Skeletal muscle tissue (tissue), 4 donors: ENCODE results near the gene TRIM37. TPM values are rescaled to one million over a fixed set of nuclear protein-coding genes. Genes with fewer than 3 reads are reported as not detected.
A peak's percentile ranks its signal among the peaks of the same experiment; 100 is the strongest.

Experiments
- H3K27ac ChIP-seq: one replicate; pipeline ENCODE4 v1.7.0; 2013; ENCODE audit warnings: mild to moderate bottlenecking, low read depth, low read length, inconsistent platforms
- H3K27me3 ChIP-seq, 3 donors: one replicate each; pipeline ENCODE4 v1.7.0; 2013; ENCODE audit warnings: low read length in 3 of 3; ENCODE audit not compliant: control insufficient read depth in 3 of 3, insufficient read depth in 3 of 3
- H3K36me3 ChIP-seq, 3 donors: one replicate each; pipeline ENCODE4 v1.7.0; 2013; ENCODE audit warnings: low read length in 3 of 3; ENCODE audit not compliant: control insufficient read depth in 3 of 3, insufficient read depth in 3 of 3
- H3K4me1 ChIP-seq, 3 donors: one replicate each; pipeline ENCODE4 v1.7.0; 2013; ENCODE audit warnings: low read length in 3 of 3, mild to moderate bottlenecking in 3 of 3; ENCODE audit not compliant: control insufficient read depth in 3 of 3, insufficient read depth in 3 of 3
- H3K4me3 ChIP-seq, 3 donors: one replicate each; pipeline ENCODE4 v1.7.0; 2013; ENCODE audit warnings: low read length in 3 of 3
- H3K9ac ChIP-seq, 3 donors: one replicate each; pipeline ENCODE4 v1.7.0; 2013; ENCODE audit warnings: low read length in 3 of 3, mild to moderate bottlenecking in 3 of 3, moderate library complexity in 2 of 3, low read depth in 1 of 3
- H3K9me3 ChIP-seq, 3 donors: one replicate each; pipeline ENCODE4 v1.7.0; 2013; ENCODE audit warnings: low read length in 3 of 3; ENCODE audit not compliant: control insufficient read depth in 3 of 3
- total RNA-seq: library from RNA; depleted of rRNA; stranded (reverse); fragments of >200 nt; gene quantifications from one replicate; pipeline ENCODE4 v1.2.3, GENCODE V29; 2014
- donor health status: Osteomylitis.

Gene TRIM37
- total RNA-seq, 1 donor from 2014 or later = 22.4 TPM

DNA sequence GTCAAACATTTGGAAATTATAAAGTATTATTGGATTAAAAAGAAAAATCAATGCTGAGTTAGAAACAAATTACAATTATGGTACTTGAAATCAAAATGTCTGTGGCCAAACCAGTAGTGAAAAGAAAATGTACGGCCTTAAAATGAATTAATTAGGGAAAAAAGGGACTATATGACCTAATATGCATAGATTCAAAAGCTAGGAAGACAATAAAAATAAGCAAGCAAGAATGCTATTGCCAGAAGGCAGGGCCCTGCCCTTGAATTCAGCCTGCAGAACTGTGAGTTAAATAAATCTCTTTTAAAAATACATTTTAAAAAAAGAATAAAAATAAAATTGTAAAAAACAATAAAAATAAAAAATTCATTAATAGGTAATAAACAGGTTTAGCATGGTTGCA is 88.7 kb downstream of the TRIM37 start:
- H3K4me1 ChIP-seq = no peaks in the 10 kb centered on the region
- H3K9me3 ChIP-seq = no peaks in the 10 kb centered on the region
- H3K4me3 ChIP-seq = no peak overlapping the region
- no peak overlapping the region for H3K9ac ChIP-seq
- no peak overlapping the region for H3K27ac ChIP-seq
- H3K27me3 ChIP-seq = no peaks in the 10 kb centered on the region
- H3K36me3 ChIP-seq = peaks cover 2 to 6% (median 3%) of the 10 kb centered on the region in 3 donors

DNA sequence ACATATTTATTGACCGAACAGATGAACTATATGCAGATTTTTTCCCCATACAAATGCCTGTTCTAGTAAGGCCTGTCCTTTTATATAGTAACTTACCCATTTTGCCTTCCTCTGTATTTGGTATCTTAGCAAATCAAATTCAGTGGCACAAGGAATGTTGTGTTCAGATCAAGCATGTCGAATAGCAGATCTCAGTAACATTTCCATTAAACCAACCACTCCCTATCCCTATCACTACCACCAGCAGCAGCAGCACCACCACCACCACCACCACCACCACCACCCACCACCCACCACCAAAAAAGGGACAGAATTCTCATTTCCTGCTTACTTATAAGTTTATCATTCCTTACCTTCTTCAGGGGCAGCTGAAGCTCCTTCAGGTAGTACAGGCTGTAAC is 94.7 kb downstream of the TRIM37 start:
- H3K4me1 ChIP-seq = no peaks in the 10 kb centered on the region
- peaks cover 2 to 19% (median 11%) of the 10 kb centered on the region in 3 donors for H3K36me3 ChIP-seq
- no peak overlapping the region for H3K9ac ChIP-seq
- no peak overlapping the region for H3K4me3 ChIP-seq
- no peaks in the 10 kb centered on the region for H3K27me3 ChIP-seq
- no peak overlapping the region for H3K27ac ChIP-seq
- H3K9me3 ChIP-seq = no peaks in the 10 kb centered on the region

DNA sequence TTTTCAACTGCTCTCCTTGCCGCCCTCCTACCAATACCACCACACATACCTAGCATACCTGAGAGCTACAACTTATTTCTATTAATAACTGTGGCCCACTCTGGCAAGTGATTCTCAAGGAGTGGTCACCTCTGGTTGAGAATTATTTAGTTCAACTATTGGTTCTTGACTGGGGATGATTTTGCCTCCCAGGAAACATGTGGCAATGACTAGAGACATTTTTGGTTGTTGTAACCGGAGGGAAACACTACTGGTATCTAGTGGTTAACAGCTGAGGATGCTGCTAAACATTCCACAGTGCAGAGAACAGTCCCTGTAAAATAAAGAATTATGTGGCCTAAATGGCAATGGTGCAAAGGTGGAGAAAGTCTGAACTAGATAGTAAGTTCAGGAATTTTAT is 96.7 kb downstream of the TRIM37 start:
- H3K27ac ChIP-seq = no peak overlapping the region
- no peak overlapping the region for H3K9ac ChIP-seq
- peaks cover 0 to 17% (median 7%) of the 10 kb centered on the region in 3 donors for H3K36me3 ChIP-seq
- H3K4me1 ChIP-seq = no peaks in the 10 kb centered on the region
- no peaks in the 10 kb centered on the region for H3K9me3 ChIP-seq
- H3K4me3 ChIP-seq = no peak overlapping the region
- H3K27me3 ChIP-seq = no peaks in the 10 kb centered on the region

- Histone ChIP-seq H3K4me1 (no peaks in the 10 kb centered on the region), H3K27me3 (no peaks in the 10 kb centered on the region), H3K4me3 (no peak overlapping the region), H3K36me3 (peaks cover 0 to 17% (median 7%) of the 10 kb centered on the region in 3 donors), H3K9me3 (no peaks in the 10 kb centered on the region), H3K27ac (no peak overlapping the region), H3K9ac (no peak overlapping the region)
Measured at GRCh38 chr17:59008737-59009136, 97.9 kb downstream of the TRIM37 start.

DNA sequence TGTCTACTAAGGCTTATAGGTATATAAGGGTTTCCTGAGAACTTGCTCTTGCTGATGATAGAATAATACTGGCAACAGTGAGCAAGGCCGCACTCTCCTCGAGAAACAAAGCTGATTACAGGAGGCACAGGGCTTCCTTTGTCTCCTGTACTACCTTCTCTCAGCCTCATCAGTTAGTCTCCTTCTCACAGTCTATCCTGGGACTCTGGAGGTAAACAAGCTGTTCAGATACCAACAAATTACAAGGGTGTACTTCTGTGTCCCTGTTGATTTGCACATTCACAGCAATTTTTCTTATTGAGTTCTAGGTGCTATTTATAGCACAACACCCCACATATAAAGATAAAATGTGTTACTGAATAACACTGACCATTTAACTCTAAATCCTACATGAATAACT is 98.7 kb downstream of the TRIM37 start:
- no peak overlapping the region for H3K4me3 ChIP-seq
- no peak overlapping the region for H3K9ac ChIP-seq
- H3K9me3 ChIP-seq = no peaks in the 10 kb centered on the region
- no peak overlapping the region for H3K27ac ChIP-seq
- H3K36me3 ChIP-seq = peaks cover 0 to 17% (median 7%) of the 10 kb centered on the region in 3 donors
- no peaks in the 10 kb centered on the region for H3K4me1 ChIP-seq
- no peaks in the 10 kb centered on the region for H3K27me3 ChIP-seq

DNA sequence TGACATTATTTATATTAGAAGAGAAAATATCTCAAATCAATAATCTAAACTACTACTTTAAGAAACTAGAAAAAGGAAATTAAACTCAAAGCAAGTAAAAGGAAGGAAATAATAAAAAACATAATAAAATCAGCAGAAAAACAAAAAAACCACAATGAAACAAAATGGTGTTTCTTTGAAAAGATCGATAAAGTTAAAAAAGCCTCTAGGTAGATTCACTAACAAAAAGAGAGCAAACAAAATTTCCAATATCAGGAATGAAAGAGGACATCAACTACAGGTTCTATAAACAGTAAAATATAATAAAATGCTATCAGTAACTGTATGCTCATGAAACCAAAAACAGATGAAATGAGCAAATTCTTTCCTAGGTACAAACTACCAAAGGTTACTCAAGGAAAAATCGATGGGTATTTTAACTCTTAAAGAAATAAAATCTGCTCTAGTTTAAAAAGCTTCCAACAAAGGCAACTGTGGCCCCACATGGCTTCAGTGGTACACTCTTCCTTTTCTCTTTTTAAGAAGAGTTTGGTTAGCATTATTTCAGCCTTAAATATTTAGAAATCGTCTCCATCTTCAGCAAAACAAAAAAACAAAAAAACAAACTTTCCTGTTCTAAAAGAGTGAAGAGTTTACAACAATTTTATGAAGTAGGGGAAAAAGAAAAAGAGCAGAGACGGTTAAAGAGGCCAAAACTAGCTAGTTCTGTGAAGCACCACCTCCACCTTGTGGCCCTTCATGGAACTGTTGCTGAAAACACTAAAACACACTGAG is 102.2 kb downstream of the TRIM37 start:
- H3K27ac ChIP-seq = no peak overlapping the region
- no peaks in the 10 kb centered on the region for H3K4me1 ChIP-seq
- H3K9me3 ChIP-seq = no peaks in the 10 kb centered on the region
- no peak overlapping the region for H3K4me3 ChIP-seq
- no peak overlapping the region for H3K9ac ChIP-seq
- H3K36me3 ChIP-seq = peaks cover 0 to 8% (median 4%) of the 10 kb centered on the region in 3 donors
- H3K27me3 ChIP-seq = no peaks in the 10 kb centered on the region

DNA sequence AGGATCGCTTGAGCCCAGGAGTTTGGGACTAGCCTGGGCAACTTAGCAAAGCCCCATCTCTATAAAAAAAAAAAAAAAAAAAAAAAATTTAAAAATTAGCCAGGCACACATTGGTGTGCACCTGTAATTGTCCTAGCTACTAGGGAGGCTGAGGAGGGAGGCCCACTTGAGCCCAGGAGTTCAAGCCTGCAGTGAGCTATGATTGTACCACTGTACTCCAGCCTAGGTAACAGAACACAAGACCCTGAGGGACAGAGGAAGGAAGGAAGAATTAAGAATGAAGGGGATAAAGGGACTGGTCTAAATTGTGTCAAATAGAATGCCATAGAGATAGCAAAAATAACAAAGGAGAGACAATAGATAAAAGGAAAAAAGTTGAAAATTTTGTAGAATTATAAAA is 102.8 kb downstream of the TRIM37 start:
- Histone ChIP-seq H3K27me3 (no peaks in the 10 kb centered on the region), H3K36me3 (peaks cover 0 to 10% (median 7%) of the 10 kb centered on the region in 3 donors), H3K27ac (no peak overlapping the region), H3K4me1 (no peaks in the 10 kb centered on the region), H3K4me3 (no peak overlapping the region), H3K9ac (no peak overlapping the region), H3K9me3 (no peaks in the 10 kb centered on the region)

DNA sequence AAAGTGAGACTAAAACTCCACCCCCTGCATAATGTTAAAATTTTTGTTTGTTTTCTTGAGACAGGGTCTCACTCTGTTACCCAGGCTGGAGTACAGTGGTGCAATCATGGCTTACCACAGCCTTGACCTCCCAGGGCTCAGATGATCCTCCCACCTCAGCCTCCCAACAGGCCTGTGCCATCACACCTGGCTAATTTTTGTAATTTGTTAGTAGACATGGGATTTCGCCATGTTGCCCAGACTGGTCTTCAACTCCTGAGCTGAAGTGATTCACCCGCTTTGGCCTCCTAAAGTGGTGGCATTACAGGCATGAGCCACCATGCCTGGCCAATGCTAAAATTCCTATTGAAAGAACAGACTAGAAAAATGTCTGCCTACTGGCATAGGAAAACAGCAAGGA is 103.8 kb downstream of the TRIM37 start:
- Histone ChIP-seq H3K27me3 (no peaks in the 10 kb centered on the region), H3K4me3 (no peak overlapping the region), H3K9me3 (no peaks in the 10 kb centered on the region), H3K36me3 (peaks cover 0 to 13% (median 12%) of the 10 kb centered on the region in 3 donors), H3K27ac (no peak overlapping the region), H3K9ac (no peak overlapping the region), H3K4me1 (no peaks in the 10 kb centered on the region)

GRCh38 chr17:59002126-59002525 is 104.6 kb downstream of the TRIM37 start:
- Histone ChIP-seq H3K27ac (no peak overlapping the region), H3K36me3 (peaks cover 0 to 13% (median 12%) of the 10 kb centered on the region in 3 donors), H3K9ac (no peak overlapping the region)

GRCh38 chr17:59001158-59001814 is 105.4 kb downstream of the TRIM37 start:
- Histone ChIP-seq H3K9ac (no peak overlapping the region), H3K4me3 (peak overlapping the region in 1 of 3 donors; percentile 10), H3K36me3 (peaks cover 0 to 13% (median 11%) of the 10 kb centered on the region in 3 donors), H3K9me3 (no peaks in the 10 kb centered on the region), H3K4me1 (no peaks in the 10 kb centered on the region), H3K27ac (no peak overlapping the region), H3K27me3 (no peaks in the 10 kb centered on the region)

More at GRCh38 chr17:59002126-59002525, 104.6 kb downstream of the TRIM37 start:
- Histone ChIP-seq H3K27me3 (no peaks in the 10 kb centered on the region), H3K9me3 (no peaks in the 10 kb centered on the region), H3K4me3 (no peak overlapping the region), H3K4me1 (no peaks in the 10 kb centered on the region)
